ENCODE results near the gene ACAD9.

DNA sequence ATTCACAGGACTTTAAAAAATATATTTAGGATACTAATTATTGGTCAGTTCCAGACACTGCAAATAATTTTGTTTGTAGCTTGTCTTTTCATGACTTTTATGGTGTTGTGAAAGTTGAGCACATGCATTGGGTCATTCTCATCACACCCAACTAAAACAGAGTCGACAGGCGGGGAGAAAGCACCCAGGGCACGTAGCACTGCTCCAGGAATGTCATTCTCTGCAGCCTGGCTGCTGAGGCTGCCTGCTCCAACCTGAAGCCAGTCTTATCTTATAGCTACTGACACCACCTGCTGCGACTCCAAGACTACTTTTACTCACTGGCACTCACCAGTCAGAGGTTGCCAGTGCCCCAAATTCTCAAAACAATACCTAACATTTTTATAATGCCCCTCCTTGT is 56.9 kb downstream of the ACAD9 start:
- TF ChIP-seq ZNF230 (CRISPR knock-in tag; IDR thresholded peaks at IDR 0.05) (no peak), BCL6 (CRISPR knock-in tag; IDR thresholded peaks at IDR 0.05) (no peak), ZBTB38 (CRISPR knock-in tag; IDR thresholded peaks at IDR 0.05) (no peak)
- TF ChIP-seq, protein P1, sequence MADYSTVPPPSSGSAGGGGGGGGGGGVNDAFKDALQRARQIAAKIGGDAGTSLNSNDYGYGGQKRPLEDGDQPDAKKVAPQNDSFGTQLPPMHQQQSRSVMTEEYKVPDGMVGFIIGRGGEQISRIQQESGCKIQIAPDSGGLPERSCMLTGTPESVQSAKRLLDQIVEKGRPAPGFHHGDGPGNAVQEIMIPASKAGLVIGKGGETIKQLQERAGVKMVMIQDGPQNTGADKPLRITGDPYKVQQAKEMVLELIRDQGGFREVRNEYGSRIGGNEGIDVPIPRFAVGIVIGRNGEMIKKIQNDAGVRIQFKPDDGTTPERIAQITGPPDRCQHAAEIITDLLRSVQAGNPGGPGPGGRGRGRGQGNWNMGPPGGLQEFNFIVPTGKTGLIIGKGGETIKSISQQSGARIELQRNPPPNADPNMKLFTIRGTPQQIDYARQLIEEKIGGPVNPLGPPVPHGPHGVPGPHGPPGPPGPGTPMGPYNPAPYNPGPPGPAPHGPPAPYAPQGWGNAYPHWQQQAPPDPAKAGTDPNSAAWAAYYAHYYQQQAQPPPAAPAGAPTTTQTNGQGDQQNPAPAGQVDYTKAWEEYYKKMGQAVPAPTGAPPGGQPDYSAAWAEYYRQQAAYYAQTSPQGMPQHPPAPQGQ (CRISPR knock-in tag; IDR thresholded peaks at IDR 0.05; ENCODE audit: borderline replicate concordance), result no peak
- TF ChIP-seq, protein P2, sequence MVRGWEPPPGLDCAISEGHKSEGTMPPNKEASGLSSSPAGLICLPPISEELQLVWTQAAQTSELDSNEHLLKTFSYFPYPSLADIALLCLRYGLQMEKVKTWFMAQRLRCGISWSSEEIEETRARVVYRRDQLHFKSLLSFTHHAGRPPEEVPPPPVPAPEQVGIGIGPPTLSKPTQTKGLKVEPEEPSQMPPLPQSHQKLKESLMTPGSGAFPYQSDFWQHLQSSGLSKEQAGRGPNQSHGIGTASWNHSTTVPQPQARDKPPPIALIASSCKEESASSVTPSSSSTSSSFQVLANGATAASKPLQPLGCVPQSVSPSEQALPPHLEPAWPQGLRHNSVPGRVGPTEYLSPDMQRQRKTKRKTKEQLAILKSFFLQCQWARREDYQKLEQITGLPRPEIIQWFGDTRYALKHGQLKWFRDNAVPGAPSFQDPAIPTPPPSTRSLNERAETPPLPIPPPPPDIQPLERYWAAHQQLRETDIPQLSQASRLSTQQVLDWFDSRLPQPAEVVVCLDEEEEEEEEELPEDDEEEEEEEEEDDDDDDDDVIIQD (CRISPR knock-in tag; IDR thresholded peaks at IDR 0.05; ENCODE audit: low read depth), result no peak
- TF ChIP-seq, protein P3, sequence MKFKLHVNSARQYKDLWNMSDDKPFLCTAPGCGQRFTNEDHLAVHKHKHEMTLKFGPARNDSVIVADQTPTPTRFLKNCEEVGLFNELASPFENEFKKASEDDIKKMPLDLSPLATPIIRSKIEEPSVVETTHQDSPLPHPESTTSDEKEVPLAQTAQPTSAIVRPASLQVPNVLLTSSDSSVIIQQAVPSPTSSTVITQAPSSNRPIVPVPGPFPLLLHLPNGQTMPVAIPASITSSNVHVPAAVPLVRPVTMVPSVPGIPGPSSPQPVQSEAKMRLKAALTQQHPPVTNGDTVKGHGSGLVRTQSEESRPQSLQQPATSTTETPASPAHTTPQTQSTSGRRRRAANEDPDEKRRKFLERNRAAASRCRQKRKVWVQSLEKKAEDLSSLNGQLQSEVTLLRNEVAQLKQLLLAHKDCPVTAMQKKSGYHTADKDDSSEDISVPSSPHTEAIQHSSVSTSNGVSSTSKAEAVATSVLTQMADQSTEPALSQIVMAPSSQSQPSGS (CRISPR knock-in tag; IDR thresholded peaks at IDR 0.05), result no peak

Measured in HepG2 (cell line).